GM12878 (cell line): ENCODE data around the gene LIMA1. TPM values are rescaled to one million over a fixed set of nuclear protein-coding genes. Genes with fewer than 3 reads are reported as not detected.

Source experiments
- ATAC-seq: fragments of 200-7000 bp; cut with Tn5 transposase; 3 replicates; pipeline ENCODE4 v1.9.1; 2020; ENCODE audit warnings: mild to moderate bottlenecking, moderate library complexity
- BruUV-seq: library from RNA; stranded (reverse); fragments of 400-500 nt; replicated peaks from 2 replicates; lab custom pipeline; 2021; lab: Mats Ljungman, UMichigan
- CTCF ChIA-PET: fragments of 300-600 bp; sonication (Branson Sonifier 250); formaldehyde crosslinking; extraction: SDS; loops from one replicate; lab custom pipeline; 2021; ENCODE audit warnings: inconsistent platforms; lab: Yijun Ruan, JAX
- POLR2A ChIA-PET: fragments of 350-600 bp; formaldehyde crosslinking; extraction: SDS; loops from one replicate; lab custom pipeline; 2021; ENCODE audit warnings: inconsistent platforms; lab: Charles Lee
- RAD21 ChIA-PET: fragments of 300-600 bp; sonication (Branson Sonifier 250); formaldehyde crosslinking; loops from one replicate; lab custom pipeline; 2023; ENCODE audit warnings: antibody characterized with exemption; ENCODE audit not compliant: unreplicated experiment; lab: Charles Lee
- SMC1A ChIA-PET: fragments of 300-600 bp; sonication (Branson Sonifier 250); formaldehyde crosslinking; loops from one replicate; lab custom pipeline; 2023; ENCODE audit not compliant: unreplicated experiment, uncharacterized antibody; lab: Charles Lee
- DNase-seq: peaks from one replicate; pipeline ENCODE4 v3.0.0-alpha.2; 2011; ENCODE audit warnings: low read depth, low spot score
- FAIRE-seq: peaks from 3 replicates; lab custom pipeline; 2011; peaks lifted over from hg19 to GRCh38; lab: Jason Lieb, UNC
- H2AFZ ChIP-seq: 2 replicates; pipeline ENCODE4 v1.6.0; 2011; ENCODE audit warnings: low read depth, low read length, control low read depth; ENCODE audit not compliant: control insufficient read depth
- H3K27ac ChIP-seq: 2 replicates; pipeline ENCODE4 v1.5.1; 2011; ENCODE audit warnings: control low read depth; ENCODE audit not compliant: control insufficient read depth, insufficient read depth
- H3K27me3 ChIP-seq, 2 experiments: replicated peaks in 1 of 2; 2 replicates each; pipeline versions ENCODE4 v1.6.0 to v1.6.1; 2011; ENCODE audit warnings: low read length in 1 of 2; ENCODE audit not compliant: control insufficient read depth in 2 of 2, insufficient read depth in 2 of 2
- H3K36me3 ChIP-seq, 2 experiments: 2 replicates each; pipeline ENCODE4 v1.5.1; 2011; ENCODE audit warnings: low read length in 1 of 2; ENCODE audit not compliant: control insufficient read depth in 2 of 2, insufficient read depth in 2 of 2
- H3K4me1 ChIP-seq: 2 replicates; pipeline ENCODE4 v1.6.1; 2011; ENCODE audit warnings: mild to moderate bottlenecking, low read length, moderate library complexity, mixed read lengths; ENCODE audit not compliant: control insufficient read depth, insufficient read depth
- H3K4me2 ChIP-seq: 2 replicates; pipeline ENCODE4 v1.6.0; 2011; ENCODE audit warnings: control low read depth; ENCODE audit not compliant: control insufficient read depth, insufficient read depth
- H3K4me3 ChIP-seq: fragments of 200-600 bp; sonication (generic); 2 replicates; pipeline ENCODE4 v1.5.1; 2016
- H3K79me2 ChIP-seq: 2 replicates; pipeline ENCODE4 v1.6.0; 2011; ENCODE audit warnings: low read length; ENCODE audit not compliant: control insufficient read depth, insufficient read depth
- H3K9ac ChIP-seq: 2 replicates; pipeline ENCODE4 v1.8.0; 2011; ENCODE audit warnings: low read length, control low read depth, mixed read lengths; ENCODE audit not compliant: control insufficient read depth, insufficient read depth
- H3K9me3 ChIP-seq: replicated peaks from 3 replicates; pipeline ENCODE4 v1.5.1; 2011; ENCODE audit warnings: mild to moderate bottlenecking, low read length; ENCODE audit not compliant: control insufficient read depth, insufficient read depth
- H4K20me1 ChIP-seq: 2 replicates; pipeline ENCODE4 v1.6.0; 2011; ENCODE audit not compliant: control insufficient read depth, insufficient read depth
- ATF7 ChIP-seq: fragments of 450-650 bp; IDR thresholded peaks from 2 replicates; pipeline ENCODE4 v1.6.1; 2016; ENCODE audit warnings: low read depth, mild to moderate bottlenecking
- CBX3 ChIP-seq: fragments of 200-600 bp; sonication (generic); IDR thresholded peaks from 2 replicates; pipeline ENCODE4 v1.6.1; 2016; ENCODE audit warnings: low read depth, borderline replicate concordance
- CHD4 ChIP-seq: fragments of 200-600 bp; sonication (generic); IDR thresholded peaks from 2 replicates; pipeline ENCODE4 v1.6.1; 2016; ENCODE audit warnings: mild to moderate bottlenecking
- HCFC1 ChIP-seq: fragments of 150-350 bp; IDR thresholded peaks from 2 replicates; pipeline ENCODE4 v1.6.1; 2014; ENCODE audit warnings: low read length
- IKZF1 ChIP-seq: fragments of 450-650 bp; conservative IDR thresholded peaks from 2 replicates; pipeline ENCODE4 v1.6.1; 2017; ENCODE audit warnings: antibody characterized with exemption, mild to moderate bottlenecking
- IKZF2 ChIP-seq, 2 experiments: fragments of 450-650 bp; IDR thresholded peaks; 2 replicates each; pipeline ENCODE4 v1.6.1; 2017; ENCODE audit warnings: mild to moderate bottlenecking in 2 of 2, moderate library complexity in 2 of 2
- IRF4 ChIP-seq: IDR thresholded peaks from 2 replicates; pipeline ENCODE4 v1.6.1; 2011; ENCODE audit warnings: low read depth, low read length
- MYB ChIP-seq: fragments of 150-350 bp; IDR thresholded peaks from 2 replicates; pipeline ENCODE4 v1.6.1; 2014; ENCODE audit warnings: mild to moderate bottlenecking, low read depth, low read length, borderline replicate concordance
- PAX5 ChIP-seq: IDR thresholded peaks from 2 replicates; pipeline ENCODE4 v1.6.1; 2011; ENCODE audit warnings: low read depth, low read length, borderline replicate concordance
- PKNOX1 ChIP-seq: fragments of 450-650 bp; IDR thresholded peaks from 2 replicates; pipeline ENCODE4 v1.6.1; 2016; ENCODE audit warnings: mild to moderate bottlenecking
- POU2F2 ChIP-seq: IDR thresholded peaks from 3 replicates; pipeline ENCODE4 v1.6.1; 2011; ENCODE audit warnings: low read depth, mild to moderate bottlenecking, low read length, borderline replicate concordance
- RB1 ChIP-seq: fragments of 450-650 bp; formaldehyde crosslinking; IDR thresholded peaks from 2 replicates; pipeline ENCODE4 v1.6.1; 2017; ENCODE audit warnings: mild to moderate bottlenecking, borderline replicate concordance
- SIN3A ChIP-seq: IDR thresholded peaks from 2 replicates; pipeline ENCODE4 v1.6.1; 2012; ENCODE audit warnings: low read depth, low read length, improper control_type of control experiment
- SIX5 ChIP-seq: IDR thresholded peaks from 2 replicates; pipeline ENCODE4 v1.6.1; 2011; ENCODE audit warnings: mild to moderate bottlenecking, low read depth, low read length, moderate library complexity; ENCODE audit not compliant: severe bottlenecking
- SREBF1 ChIP-seq: IDR thresholded peaks from 2 replicates; pipeline ENCODE4 v1.6.1; 2012; ENCODE audit warnings: mild to moderate bottlenecking, low read length
- SREBF2 ChIP-seq: IDR thresholded peaks from 2 replicates; pipeline ENCODE4 v1.6.1; 2012; ENCODE audit warnings: mild to moderate bottlenecking, low read length
- STAT1 ChIP-seq: fragments of 450-650 bp; conservative IDR thresholded peaks from 2 replicates; pipeline ENCODE4 v1.6.1; 2014; ENCODE audit warnings: antibody characterized with exemption, mild to moderate bottlenecking
- ZBED1 ChIP-seq: IDR thresholded peaks from 2 replicates; pipeline ENCODE4 v1.6.1; 2016; ENCODE audit warnings: borderline replicate concordance
- ZNF217 ChIP-seq: fragments of 450-650 bp; IDR thresholded peaks from 2 replicates; pipeline ENCODE4 v1.6.1; 2017; ENCODE audit warnings: antibody characterized with exemption, mild to moderate bottlenecking
- WGBS: methylation state at CpG from one replicate; pipeline ENCODE4 v1.1.6; 2016; ENCODE audit warnings: low lambda C conversion rate; ENCODE audit not compliant: insufficient replicate concordance, insufficient coverage; ENCODE audit errors: missing lambda C conversion rate; 5-methylcytosine and 5-hydroxymethylcytosine counted together
- in situ Hi-C: fragments of 300-500 bp; cut with MboI; formaldehyde crosslinking; loops from 9 replicates; pipeline ENCODE4 v1.14.3; 2018; ENCODE audit warnings: mixed read lengths
- intact Hi-C: fragments of 100-400 bp; cut with micrococcal nuclease; formaldehyde crosslinking; loops from one replicate; pipeline ENCODE4 v1.14.2; 2022; ENCODE audit not compliant: unreplicated experiment
- polyA plus RNA-seq, 11 experiments: library from polyadenylated mRNA; depleted of rRNA in 4 of 11; unstranded in 6 of 11; stranded (reverse) in 5 of 11; fragments of >200 nt; fragmentation: Nextera tagmentation in 4 of 11; fragmentation: Illumina TruSeq in 1 of 11; extraction: Ambion mirVana in 4 of 11; extraction: Trizol in 1 of 11; gene quantifications; 1 replicate in 1 of 11; 2 replicates in 10 of 11; pipeline versions ENCODE4 v1.2.1 to v1.2.3, GENCODE V29; 2011 to 2016; ENCODE audit warnings: inconsistent platforms in 2 of 11, missing spikeins in 2 of 11, low read depth in 1 of 11
- total RNA-seq, 4 experiments: library from RNA; depleted of rRNA in 3 of 4; stranded (reverse); fragments of >200 nt in 3 of 4; fragmentation: Illumina TruSeq in 1 of 4; extraction: Trizol in 1 of 4; gene quantifications; 2 replicates each; pipeline versions ENCODE4 v1.2.1 to v1.2.3, GENCODE V29; 2013 to 2021
- TF ChIP-seq, protein P1 (sequence below): fragments of 450-650 bp; IDR thresholded peaks from 2 replicates; pipeline ENCODE4 v1.6.1; 2017; ENCODE audit warnings: antibody characterized with exemption, mild to moderate bottlenecking, moderate library complexity

LIMA1 gene
- total and polyA plus RNA-seq, 10 of the 15 experiments (the other 5 are each of a cell fraction or from before 2014, with no cell fraction given): 53.2 to 109 (median 60.8) TPM

DNA sequence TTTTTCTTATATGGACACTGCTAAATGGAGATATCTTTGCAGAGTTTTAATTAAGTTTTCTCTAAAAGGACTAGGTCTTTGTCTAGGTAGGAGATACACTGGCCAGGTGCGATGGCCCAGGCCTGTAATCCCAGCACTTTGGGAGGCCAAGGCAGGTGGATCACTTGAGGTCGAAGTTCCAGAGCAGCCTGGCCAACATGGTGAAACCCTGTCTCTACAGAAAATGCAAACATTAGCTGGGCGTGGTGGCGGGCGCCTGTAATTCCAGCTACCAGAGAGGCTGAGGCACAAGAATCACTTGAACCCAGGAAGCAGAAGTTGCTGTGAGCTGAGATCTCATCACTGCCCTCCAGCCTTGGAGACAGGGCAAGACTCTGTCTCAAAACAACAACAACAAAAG, 99.1 kb downstream of the LIMA1 start:
- Histone ChIP-seq H3K9me3 (no peaks in the 10 kb centered on the region), H4K20me1 (no peaks in the 10 kb centered on the region), H3K79me2 (peaks cover 5% of the 10 kb centered on the region; the same call in 1 of the 2 replicates), H3K27me3 (no peaks in the 10 kb centered on the region), H3K4me3 (no peak overlapping the region), H2AFZ (no peak overlapping the region), H3K4me2 (no peak overlapping the region), H3K9ac (no peak overlapping the region), H3K27ac (no peak overlapping the region), H3K36me3 (peaks cover 6 to 14% of the 10 kb centered on the region in 2 experiments), H3K4me1 (peaks cover 27% of the 10 kb centered on the region)
- in situ Hi-C loops: loop anchor here (5.0 kb wide), 1 partner anchor 128 kb away; no protein-coding TSS in a partner anchor
- intact Hi-C loops: no loop called here
- BruUV-seq: no TSS peak
- FAIRE-seq (no peak), ATAC-seq (no peak), DNase-seq (no peak)
- 94% methylated on average over 5 of the region's 5 CpGs for WGBS
- RAD21 ChIA-PET: interaction anchor here (1.4 kb wide), 1 partner anchor 130 kb away, joined by 5 read pairs; no protein-coding TSS in a partner anchor
- POLR2A ChIA-PET: no interaction called here
- CTCF ChIA-PET: interaction anchor here (1.0 to 4.7 kb wide), 6 partner anchors 8 to 130 kb away, joined by 3 to 21 read pairs (median 5); partner anchors contain the start of gene LIMA1
- TF ChIP-seq CBX3: no peak
- TF ChIP-seq CHD4: no peak
- TF ChIP-seq STAT1: no peak
- TF ChIP-seq IKZF1: no peak
- no peak for TF ChIP-seq SIN3A
- no peak for TF ChIP-seq ATF7
- TF ChIP-seq SREBF2: no peak
- no peak for TF ChIP-seq PKNOX1
- TF ChIP-seq IKZF2 (IDR thresholded peaks at IDR 0.05): no peak
- no peak for TF ChIP-seq RB1
- no peak for TF ChIP-seq POU2F2
- no peak for TF ChIP-seq SIX5
- TF ChIP-seq MYB: no peak
- TF ChIP-seq, protein P1, sequence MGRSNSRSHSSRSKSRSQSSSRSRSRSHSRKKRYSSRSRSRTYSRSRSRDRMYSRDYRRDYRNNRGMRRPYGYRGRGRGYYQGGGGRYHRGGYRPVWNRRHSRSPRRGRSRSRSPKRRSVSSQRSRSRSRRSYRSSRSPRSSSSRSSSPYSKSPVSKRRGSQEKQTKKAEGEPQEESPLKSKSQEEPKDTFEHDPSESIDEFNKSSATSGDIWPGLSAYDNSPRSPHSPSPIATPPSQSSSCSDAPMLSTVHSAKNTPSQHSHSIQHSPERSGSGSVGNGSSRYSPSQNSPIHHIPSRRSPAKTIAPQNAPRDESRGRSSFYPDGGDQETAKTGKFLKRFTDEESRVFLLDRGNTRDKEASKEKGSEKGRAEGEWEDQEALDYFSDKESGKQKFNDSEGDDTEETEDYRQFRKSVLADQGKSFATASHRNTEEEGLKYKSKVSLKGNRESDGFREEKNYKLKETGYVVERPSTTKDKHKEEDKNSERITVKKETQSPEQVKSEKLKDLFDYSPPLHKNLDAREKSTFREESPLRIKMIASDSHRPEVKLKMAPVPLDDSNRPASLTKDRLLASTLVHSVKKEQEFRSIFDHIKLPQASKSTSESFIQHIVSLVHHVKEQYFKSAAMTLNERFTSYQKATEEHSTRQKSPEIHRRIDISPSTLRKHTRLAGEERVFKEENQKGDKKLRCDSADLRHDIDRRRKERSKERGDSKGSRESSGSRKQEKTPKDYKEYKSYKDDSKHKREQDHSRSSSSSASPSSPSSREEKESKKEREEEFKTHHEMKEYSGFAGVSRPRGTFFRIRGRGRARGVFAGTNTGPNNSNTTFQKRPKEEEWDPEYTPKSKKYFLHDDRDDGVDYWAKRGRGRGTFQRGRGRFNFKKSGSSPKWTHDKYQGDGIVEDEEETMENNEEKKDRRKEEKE: no peak
- no peak for TF ChIP-seq SREBF1
- TF ChIP-seq IRF4: no peak
- no peak for TF ChIP-seq ZNF217
- no peak for TF ChIP-seq ZBED1
- no peak for TF ChIP-seq PAX5
- TF ChIP-seq HCFC1: no peak
- SMC1A ChIA-PET: interaction anchor here (1.9 to 4.4 kb wide), 3 partner anchors 8 to 38 kb away, joined by 5 to 32 read pairs (median 8); no protein-coding TSS in a partner anchor
